IPS-NIHi7 (cell line): ENCODE results near the gene GPR173.

ENCODE experiments used
- DNase-seq: peaks from one replicate; pipeline ENCODE4 v3.0.0; 2012; ENCODE audit warnings: mixed read lengths; ENCODE audit errors: extremely low spot score

The GPR173 gene

DNA sequence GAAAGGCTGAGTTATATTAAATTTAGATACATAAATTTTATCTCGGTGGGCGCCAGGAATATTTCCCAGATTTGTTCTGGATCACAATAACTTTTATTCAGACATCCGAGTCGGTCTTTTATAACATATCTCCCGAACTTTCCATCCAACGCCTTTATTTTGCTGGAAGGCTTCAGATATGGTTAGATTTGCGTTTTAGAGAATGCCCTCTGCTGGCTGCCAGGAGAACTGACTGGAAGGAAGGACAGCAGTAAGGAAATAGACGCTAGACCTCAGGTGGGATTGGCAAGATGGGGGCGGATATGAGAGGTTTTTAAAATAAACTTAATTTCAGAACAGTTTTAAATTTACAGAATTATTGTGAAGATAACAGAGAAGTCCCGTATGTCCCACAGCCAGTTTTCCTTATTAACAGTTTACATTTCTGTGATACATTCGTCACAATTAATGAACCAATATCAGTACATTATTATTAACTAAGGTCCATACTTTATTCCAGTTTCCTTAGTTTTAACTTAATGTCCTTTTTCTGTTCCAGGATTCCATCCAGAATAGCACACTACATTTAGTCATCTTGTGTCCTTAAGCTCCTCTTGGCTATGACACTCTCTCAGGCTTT, 40.7 kb downstream of the GPR173 start:
- DNase-seq, result peak; percentile 40

DNA sequence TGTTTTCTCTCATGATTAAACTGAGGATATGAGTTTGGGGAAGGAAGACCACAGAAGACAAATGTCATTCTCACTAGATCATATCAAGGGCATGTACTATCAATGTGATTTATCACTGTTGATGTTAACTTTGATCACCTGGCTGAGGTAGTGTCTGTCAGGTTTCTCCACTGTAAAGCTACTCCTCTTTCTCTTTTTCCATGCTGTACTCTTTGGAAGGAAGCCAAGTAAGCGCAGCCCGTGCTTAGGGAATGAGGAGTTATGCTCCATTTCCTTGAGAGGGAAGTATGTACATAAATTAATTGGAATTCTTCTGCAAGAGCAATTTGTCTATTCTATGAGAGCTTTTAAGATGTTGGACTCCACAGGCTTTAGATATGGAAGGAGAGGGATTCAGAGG, 41.3 kb downstream of the GPR173 start:
- no peak for DNase-seq

DNA sequence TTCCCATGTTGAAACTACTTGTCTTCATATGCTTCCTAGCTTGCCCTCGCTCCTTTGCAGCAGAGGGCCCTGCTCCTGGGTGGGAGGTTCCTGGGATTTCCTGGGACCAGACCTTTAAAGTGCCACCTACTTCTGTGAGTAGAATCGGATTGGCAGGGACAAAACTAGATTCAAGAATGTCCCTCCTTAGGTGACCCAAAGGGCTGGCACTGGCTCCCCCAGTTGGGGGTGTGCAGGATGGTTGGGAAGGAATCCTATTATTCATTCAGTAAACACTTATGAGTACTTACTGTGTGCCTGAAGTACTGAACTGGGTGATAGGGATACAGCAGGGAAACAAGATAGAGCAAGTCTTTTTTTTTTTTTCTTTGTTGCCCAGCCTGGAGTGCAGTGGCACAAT, 42.8 kb downstream of the GPR173 start:
- no peak for DNase-seq

DNA sequence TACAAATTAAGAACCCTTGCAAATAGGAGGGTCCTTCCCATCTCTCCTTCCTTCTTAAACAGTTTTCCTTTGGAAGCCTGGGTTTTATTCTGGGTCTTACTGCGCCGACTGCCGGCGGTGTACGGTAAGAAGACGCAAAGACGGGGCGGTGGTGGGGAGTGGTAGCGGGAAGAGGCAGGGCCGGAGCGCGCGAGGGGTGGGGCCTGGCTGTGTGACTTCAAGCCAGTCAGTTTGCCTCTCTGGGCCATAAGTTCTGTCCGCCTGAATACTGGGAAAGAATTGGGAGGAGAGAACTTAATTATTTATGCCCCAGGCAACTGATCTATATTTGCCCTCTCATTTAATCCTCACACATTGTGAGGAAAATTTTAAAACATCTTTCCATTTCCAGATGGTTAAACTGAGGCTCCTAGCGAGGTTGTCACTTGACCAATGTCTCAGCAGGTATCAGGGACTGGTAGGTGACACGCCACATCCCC, 44.6 kb downstream of the GPR173 start:
- DNase-seq, result peak; percentile 49

DNA sequence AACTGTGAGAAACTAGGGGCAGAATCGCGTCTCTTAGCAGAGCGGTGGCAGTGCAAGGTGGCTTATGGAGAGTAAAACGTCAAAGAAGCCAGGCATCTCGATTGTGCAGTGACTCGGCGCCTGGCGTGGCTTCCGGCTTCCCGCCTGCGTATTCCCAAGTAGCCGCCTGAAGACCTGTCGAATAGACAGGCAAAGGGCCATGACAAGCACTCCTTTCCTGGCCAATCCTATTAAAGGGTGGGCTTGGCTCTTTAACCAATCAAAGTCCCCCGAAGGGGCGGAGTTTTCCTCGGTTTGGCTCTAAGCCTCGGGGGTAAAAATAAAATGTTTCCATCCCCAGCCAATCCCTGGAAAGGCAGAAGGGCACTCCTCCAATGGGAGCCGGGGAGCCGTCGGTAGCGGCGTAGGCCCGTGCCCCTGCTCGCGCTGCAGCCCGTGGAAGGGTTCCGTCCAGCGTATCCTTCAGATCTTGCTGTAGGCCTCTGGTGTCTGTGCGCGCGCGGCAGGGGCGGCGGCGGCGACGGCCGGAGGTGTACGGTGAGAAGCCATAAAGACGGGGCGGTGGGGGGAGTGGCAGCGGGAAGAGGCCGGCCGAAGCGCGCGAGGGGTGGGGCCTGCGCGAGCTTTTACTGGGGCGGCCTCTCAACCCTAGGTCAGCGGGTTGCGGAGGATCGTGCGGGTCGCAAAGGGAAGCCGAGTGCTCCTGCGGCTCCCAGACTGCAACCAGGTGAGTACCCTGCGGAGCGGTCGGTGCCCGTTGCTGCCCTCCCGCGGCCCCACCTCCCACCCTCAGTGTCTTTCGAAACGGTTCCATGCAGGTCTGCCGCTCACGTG, 45.4 kb downstream of the GPR173 start, which contains the start of gene KANTR:
Gene KANTR, plus strand, starts transcription at position 395 of the 834 bp plus-strand sequence. CDS start 30,131 bp downstream, outside the sequence.
- peak; percentile 83 for DNase-seq

DNA sequence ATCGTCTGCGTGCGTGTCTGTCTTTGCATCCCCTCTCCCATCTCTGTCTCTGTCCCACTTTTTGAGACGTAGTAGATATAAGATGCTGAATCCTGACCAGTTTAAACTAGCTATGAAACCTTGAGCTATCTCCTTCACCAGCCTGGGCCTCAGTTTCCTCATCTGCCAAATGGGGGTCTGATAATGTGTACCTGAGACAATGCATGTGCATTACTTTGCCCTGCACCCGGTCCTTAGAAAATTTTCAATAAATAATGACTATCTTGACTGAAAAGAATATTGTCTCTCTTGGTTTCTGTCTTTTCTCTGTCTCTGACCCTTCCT, 46.0 kb downstream of the GPR173 start:
- no peak for DNase-seq

DNA sequence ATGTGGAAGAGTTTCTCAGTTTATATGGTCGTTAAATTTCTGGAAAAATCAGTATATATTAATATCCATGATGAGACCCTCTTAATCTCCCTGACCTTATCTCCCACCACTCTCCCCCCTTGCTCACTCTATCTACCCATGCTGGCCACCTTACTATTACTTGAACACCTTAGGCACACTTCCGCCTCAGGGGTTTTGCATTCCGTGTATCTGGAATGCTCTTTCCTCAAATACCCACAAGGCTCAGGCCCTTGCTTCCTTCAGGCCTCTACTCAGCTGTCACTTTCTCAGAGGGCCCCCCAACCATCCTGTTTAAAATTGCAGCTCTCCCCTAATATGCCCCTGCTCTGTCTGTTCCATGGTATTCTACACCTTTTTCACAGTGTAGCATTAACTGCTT, 47.2 kb downstream of the GPR173 start:
- no peak for DNase-seq

DNA sequence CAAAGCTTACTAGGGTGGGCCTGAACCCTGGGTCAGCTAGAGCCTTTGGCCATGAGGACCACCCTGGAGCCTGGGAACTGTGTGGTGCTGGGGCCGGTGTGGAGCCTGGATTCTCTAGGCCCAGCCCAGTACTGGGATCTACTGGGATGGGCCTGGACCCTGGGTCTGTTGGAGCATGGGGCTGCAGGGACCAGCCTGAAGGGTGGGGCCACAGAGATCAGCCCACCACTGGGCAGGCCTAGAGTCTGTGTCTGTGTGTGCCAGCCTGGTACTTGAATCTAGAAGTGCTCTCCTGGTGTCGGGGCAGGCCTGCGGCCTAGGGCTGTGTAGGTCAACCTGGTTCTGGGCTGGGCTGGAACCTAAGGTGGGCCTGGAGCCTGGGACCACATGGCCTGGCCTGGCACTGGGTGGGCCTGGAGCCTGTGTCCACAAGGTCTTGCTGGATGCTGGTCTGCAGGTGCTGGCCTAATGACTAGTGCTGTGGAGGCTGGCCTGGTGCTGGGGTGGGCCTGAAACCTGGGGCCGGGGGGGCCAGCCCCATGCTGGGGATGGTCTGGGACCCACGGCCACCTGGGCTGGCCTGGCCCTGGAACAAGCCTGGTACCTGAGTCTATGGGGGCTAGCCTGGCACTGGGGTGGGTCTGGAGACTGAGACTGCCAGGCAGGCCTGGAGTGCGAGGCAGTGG, 66.4 kb downstream of the GPR173 start:
- DNase-seq, result no peak

DNA sequence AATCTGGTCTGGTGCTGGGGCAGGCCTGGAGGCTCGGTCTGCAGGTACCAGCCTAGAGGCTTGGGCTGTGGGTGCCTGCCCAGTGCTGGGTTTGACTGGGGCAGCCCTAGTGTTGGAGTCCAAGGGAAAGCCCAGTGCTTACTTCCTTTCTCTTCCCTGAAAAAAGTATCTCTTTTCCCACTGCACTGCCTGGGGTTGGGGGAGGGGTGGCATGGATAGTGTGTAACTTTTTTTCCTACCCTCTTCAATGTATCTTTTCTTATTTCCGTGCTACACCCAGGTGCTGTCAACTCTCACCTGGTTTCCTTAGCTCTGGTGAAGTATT, 66.9 kb downstream of the GPR173 start:
- no peak for DNase-seq

DNA sequence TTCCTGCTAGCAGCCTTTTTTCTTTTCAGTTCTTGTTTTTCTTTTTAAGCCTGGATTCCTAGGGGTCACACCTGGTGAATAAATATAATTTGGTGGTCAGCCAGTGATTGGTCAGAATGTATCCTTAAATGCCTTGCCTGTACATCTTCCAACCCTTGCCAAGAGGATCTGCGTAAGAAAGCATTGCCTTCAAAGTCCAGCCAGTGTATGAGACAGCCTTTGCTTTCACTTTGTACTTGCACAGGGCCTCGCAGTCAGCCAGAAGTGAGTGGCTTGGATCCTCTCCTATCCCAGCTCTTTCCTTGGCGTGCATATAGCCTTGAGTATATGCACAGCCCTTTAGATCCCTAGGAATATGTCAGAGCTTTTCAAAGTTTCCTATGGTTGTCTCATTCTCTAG, 67.5 kb downstream of the GPR173 start:
- no peak for DNase-seq

DNA sequence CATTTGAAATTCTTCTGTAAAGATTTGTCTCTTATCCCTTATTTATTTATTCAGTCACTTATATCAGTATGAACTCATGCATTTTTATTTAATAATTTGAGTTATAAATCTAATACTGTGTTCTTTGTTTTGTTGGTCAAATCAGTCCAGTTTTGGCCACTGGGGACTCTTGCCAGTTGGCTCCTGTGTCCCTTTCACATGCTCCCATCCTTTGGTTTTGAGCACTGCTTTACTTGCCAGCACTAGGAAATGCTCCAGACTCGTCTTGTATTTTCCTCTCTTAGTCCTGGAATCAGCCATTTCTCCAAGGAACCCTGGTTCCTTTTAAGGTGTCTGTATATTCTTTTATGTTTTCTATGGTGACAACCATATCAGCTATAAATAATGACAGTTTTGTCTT, 73.4 kb downstream of the GPR173 start:
- no peak for DNase-seq

DNA sequence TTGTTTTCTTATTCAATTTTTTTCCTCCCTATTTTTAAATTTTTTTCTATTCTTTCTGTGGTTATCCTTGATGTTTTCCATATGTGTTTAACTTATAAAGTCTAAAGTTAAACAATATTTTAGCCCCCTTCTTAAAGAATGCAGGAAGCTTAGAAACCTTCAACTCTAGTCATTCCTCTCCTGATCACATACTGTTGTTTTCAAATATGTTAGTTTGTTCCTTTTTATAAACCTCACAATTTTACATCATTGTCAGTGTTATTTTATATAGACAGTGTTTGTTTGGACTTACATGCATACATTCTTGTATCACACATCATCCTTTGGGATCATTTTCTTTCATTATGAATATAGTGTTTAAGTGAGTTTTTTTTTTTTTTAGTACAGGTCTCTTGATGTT, 76.9 kb downstream of the GPR173 start:
- no peak for DNase-seq

DNA sequence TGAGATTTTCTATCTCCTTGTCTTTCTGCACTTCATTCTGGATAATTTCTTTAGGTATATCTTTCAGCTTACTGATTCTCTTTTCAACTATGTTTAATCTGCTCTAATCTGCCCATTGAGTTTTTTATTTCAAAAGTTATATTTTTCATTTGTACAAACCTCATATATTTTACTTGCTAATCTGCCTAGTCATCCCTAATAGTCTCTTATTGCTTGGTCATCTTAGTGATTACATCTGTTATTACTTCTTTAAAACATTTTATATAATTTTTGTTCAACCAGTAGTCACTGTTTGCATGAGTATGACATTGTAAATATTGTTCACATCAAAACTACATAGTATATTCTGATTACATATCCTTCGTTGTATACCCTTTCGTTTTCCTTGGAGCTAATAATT, 77.8 kb downstream of the GPR173 start:
- no peak for DNase-seq

DNA sequence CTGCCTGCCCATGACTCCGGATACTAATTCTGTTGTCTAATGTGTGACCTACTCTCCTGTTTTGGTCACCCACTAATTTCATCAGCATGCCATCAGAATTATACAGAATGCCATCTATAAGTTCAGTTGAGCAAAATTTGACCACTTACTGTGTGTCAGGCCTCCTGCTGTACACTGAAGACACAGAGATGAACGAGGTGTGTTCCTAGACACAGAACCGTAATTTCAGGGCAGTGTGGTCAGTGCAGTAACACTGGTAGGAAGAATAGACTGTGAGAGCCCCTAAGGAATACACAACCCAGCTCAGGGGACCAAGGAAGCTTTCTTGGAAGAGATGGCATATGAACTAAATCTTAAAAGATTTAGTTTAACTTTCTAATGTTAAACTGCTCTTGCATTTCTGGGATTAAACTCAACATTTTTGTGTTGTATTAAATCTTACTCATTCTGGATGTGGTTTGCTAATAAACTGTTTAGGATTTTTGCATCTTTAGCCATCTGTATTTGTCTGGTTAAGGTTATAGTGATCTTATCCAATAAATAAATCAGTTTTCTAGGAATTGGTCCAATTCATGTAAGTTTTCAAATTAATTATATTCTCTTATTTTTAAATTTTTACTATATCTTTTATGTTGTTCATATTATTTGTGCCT, 79.6 kb downstream of the GPR173 start:
- DNase-seq, result no peak
